OCI-M1 (cell line): ENCODE measurements around the gene NGF.
A peak's percentile ranks its signal among the peaks of the same experiment; 100 is the strongest.
"Not testable (repeated sequence)": the region's sequence is repeated elsewhere in the genome, so short reads cannot be mapped to it uniquely, and the experiment has no call there.

Experiments
- DNase-seq: peaks from one replicate; lab custom pipeline; 2025; lab: John Stamatoyannopoulos, UW

NGF gene

GRCh38 chr1:115337633-115338456 lies at the start of gene NGF:
NGF (minus strand) TSS chr1:115338249; CDS start chr1:115286795, 51,454 bp downstream.
- DNase-seq = no peak

DNA sequence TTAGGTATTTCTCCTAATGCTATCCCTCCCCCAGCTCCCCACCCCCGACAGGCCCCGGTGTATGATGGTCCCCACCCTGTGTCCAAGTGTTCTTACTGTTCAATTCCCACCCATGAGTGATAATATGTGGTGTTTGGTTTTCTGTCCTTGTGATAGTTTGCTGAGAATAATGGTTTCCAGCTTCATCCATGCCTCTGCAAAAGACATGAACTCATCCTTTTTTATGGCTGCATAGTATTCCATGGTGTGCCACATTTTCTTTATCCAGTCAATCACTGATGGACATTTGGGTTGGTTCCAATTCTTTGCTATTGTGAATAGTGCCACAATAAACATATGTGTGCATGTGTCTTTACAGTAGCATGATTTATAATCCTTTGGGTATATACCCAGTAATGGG lies 45.4 kb upstream of the NGF start:
- not testable (repeated sequence) for DNase-seq

DNA sequence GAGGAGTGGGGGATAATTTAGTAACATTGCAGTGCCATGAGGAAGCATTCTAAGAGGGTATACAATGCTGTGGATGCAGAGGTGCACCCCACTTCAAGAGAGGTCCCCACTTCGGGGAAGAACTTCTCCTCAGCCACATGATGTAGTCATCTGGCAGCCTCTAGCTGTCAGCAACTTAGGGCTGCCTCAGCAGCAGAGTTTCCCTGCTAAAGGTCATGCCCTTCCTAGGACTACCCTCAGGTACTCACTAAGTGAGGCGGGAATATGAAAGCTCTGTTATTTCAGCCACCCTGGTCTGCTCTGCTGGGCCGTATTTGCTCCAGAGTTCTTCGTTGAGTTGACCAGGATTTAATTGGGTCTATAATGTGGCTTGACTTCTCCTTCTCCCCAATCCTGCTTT lies 41.9 kb upstream of the NGF start:
- DNase-seq = no peak

DNA sequence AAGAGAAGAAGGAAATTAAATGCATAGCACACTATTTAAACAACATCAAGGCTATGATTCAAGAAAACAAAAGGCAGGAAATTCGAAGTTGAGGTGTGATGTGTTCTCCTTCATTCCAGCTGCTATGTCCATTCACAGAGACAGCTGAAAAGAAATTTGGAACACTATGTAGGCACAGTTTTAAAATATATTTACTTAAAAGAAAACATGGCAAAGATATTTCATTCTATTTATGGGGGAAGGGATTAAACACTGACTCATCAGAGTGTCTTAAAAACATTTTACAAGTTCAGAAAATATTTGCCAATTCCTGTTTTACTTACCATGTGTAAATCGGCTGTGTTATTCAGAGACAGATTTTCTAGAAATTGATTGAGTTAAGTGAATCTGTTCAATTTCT lies 39.4 kb upstream of the NGF start:
- no peak for DNase-seq

DNA sequence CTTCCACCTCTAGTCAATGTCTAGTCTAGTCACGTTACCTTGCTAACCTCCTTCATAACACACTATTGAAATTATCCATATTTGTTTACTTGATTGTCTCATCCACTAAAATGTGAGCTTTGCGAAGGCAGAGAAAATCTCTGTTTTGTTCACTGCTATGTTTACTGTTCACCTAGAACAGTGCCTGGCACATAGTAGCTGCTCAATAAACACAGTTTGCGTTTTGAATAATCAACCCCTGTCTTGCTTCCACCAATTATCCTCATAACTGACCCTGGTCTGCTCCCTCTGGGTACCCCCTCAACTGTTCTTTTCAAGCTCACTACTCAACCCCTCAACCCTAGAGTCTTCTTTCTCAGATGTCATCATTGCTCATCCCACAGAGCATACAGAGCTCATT lies 36.5 kb upstream of the NGF start:
- DNase-seq = no peak

DNA sequence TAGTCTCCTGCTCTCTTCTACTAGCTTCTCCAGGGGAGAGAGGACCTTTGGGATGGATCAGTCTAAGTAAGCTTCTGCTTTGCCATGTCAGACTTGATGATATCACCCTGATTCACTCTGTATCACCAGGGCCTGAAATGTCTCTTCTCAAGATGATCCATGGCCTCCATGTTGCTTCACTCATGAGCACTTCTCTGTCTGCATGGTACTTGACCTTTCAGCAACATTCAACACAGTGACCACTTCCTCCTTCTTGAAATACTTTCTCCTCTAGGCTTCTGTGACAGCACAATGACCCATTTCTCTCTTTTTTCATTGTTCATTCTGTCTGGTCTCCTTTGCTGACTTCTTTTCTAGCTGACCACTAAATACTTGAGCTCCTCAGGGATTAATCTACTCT lies 35.3 kb upstream of the NGF start:
- DNase-seq = peak; percentile 38

GRCh38 chr1:115365738-115366137 lies 27.7 kb upstream of the NGF start:
- DNase-seq = no peak

DNA sequence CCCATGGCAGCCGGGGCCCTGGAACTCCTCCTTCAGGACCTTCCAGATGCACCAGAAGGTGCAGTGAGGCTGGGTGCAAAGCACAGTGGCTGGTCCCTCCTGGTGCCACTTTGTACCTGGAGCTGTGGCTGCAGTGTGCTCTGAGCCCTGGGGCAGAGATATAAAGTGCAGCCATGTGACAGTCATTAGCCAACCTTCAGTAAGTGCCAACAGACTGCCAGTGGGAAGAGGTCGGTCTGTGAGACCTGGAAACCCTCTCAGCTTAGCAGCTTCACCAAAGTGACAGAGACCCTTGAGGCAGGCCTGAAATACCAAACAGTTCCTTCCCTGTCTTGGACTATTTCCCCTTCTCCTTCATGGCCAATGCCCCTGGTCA lies 26.7 kb upstream of the NGF start:
- DNase-seq = no peak

DNA sequence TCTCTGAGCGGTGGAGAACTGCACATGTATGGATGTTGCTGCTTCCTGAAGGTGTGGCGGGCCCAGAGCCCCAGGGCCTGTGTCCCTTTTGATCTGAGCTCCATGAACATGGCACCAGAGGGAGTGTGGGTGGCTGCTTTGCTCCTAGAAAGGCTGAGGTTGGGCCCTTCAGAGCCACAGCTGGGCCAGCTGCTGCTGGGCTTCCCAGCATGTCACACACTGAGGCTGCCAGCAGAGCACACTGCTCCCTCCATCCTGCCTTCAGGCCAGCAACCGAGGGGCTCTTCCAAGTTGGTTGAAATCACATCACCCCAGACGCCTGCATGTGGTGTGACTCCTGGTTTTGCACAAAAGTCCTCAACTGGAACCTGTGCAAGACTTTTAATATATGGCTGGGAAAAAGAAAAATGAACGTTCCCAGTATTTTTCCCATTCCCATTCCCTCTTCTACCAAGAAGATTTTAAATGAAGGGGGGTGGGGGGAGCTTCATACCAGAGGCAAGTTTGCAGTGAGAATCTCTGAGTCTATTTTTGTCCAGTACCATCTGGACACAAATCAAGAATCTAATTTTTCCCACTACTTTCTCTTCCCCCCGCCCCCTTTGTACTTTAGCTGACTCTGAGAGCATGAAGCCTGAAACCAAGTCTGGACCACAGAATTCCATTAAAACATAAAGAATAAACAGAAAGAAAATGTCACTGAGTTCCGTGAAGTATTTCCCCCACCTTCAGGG lies 26.2 kb upstream of the NGF start:
- no peak for DNase-seq

GRCh38 chr1:115363171-115363570 lies 25.1 kb upstream of the NGF start:
- DNase-seq = no peak

DNA sequence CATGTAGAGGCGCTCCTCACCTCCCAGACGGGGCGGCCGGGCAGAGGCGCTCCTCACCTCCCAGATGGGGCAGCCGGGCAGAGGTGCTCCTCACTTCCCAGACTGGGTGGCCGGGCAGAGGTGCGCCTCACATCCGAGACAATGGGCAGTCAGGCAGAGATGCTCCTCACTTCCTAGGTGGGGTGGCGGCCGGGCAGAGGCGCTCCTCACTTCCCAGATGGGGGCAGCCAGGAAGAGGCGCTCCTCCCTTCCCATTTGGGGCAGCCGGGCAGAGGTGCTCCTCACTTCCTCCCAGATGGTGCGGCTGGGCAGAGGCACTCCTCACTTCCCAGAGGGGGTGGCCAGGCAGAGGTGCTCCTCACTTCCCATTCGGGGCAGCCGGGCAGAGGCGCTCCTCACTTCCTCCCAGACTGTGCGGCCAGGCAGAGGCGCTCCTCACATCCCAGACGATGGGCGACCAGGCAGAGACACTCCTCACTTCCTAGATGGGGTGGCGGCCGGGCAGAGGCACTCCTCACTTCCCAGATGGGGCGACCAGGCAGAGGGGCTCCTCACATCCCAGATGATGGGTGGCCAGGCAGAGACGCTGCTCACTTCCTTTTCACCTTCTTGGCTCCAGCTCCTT lies 22.6 kb upstream of the NGF start:
- not testable (repeated sequence) for DNase-seq

- not testable (repeated sequence) for DNase-seq
Measured at GRCh38 chr1:115359787-115360452, 21.9 kb upstream of the NGF start.

DNA sequence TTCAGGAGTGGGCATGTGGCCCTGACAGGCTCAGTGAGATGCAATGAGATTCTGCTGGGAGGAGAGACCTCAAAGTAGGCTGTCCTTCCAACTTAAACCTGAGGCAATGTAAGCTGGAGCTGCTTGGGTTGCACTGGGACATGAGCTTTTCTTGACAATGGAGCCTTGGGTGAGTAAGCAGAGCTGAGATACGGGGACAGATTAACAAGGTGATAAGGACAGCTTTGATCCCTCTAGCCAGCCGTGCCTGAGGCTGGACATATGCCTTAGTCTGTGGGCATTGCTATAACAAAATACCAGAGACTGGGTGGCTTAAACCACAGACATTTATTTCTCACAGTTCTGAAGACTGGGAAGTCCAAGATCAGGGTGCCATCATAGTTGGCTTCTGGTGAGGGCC lies 18.3 kb upstream of the NGF start:
- DNase-seq = no peak

- DNase-seq = no peak
Measured at GRCh38 chr1:115355069-115355468, 17.0 kb upstream of the NGF start.

DNA sequence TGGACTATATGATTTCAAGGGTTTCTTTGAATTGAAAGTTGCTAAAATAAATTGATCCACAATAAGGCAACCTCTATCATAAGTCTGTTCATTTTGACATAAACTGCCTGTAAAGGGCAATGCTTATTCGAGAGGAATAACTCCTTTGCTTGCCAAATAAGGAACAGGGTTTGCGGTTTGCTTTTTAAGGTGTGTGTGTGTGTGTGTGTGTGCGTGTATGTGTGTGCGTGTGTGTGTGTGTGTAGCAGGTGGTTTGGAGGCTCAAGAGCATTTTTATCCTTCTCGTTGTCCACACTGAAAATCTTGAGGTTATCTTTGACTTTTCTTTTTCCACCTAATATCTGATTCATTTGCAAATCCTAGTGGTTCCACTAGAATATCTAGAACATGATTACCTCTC lies 13.1 kb upstream of the NGF start:
- DNase-seq = no peak

DNA sequence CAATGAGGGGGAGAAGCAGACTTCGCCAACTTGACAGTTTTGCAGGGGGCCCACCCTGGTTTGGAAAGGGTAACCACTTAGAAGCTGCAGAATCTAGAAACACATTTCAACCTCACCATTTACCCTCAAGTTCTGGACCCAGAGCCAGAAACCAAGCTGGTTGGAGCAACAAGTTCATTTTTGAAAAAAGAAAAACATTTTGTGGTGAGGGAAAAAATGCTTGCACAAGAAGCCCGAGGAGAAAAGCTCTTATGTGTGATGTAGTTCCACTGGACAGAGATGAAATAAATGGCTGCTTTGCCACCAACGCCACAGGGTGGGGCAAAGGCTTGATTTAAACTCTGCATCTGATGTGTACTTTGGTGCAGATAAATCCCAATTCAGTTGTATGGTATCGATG lies 10.6 kb upstream of the NGF start:
- no peak for DNase-seq

GRCh38 chr1:115347282-115347681 lies 9.2 kb upstream of the NGF start:
- no peak for DNase-seq

- DNase-seq = no peak
Measured at GRCh38 chr1:115343200-115343737, 5.2 kb upstream of the NGF start.

DNA sequence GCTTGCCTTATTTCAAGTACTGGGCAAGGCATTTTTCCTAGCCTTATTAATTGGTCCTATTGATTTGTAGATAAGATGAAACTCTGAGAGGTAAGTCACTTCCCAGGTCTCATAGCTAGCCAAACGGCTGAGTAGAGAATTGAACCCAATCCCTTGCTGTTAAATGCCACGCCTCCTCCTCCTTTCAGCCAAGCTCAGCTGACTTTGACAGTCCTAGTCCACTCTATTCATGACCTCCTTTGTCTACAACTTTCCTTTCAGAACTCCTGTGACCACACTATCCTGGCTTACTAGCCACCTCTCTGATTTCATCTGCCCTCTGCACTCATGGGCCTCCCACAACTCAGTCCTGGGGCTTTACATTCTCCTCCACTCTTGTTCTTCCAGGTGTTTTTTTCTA lies 3.9 kb upstream of the NGF start:
- DNase-seq = no peak

DNA sequence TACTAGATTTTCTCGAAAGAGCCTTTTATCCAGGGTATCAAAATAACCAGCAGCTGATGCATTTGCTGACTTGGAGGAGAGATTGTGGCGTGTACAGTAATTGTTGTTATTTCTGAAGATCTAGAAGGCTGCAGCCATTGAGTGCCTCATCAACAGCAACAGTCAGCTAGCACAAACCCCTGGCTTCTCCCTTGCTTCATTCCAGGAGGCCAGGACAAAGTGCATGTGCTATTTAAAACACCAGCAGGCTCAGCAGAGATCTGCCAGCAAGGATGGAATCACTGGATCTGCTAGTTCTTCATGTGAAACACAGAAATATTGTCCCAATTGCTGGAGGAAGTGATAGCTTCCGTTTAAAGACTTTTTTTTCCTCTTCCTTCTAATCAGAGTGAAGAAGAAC lies 2.8 kb upstream of the NGF start:
- no peak for DNase-seq

- no peak for DNase-seq
Measured at GRCh38 chr1:115338457-115338820, 390 bp upstream of the NGF start.

- DNase-seq = no peak
Measured at GRCh38 chr1:115337276-115337632, 795 bp downstream of the NGF start.
